HepG2 (cell line): ENCODE measurements around the gene SH2D2A.

ENCODE experiments used
- AHDC1 ChIP-seq: sonication (generic); formaldehyde crosslinking; IDR thresholded peaks from 2 replicates; pipeline ENCODE4 v1.5.1; 2020; ENCODE audit warnings: mild to moderate bottlenecking, missing genetic modification reagents, borderline replicate concordance
- HMGA1 ChIP-seq: sonication (generic); formaldehyde crosslinking; conservative IDR thresholded peaks from 2 replicates; pipeline ENCODE4 v1.4.0; 2020; ENCODE audit warnings: missing genetic modification reagents
- POLR2AphosphoS5 ChIP-seq: IDR thresholded peaks from 2 replicates; pipeline ENCODE4 v1.6.1; 2012; ENCODE audit warnings: low read depth, low read length
- SRSF4 ChIP-seq: fragments of 200-400 bp; formaldehyde crosslinking; IDR thresholded peaks from one replicate; pipeline ENCODE4 v1.6.1; 2018; ENCODE audit warnings: mild to moderate bottlenecking, low read depth, low read length, moderate library complexity; ENCODE audit not compliant: poor library complexity, severe bottlenecking
- ZNF253 ChIP-seq: sonication (generic); formaldehyde crosslinking; IDR thresholded peaks from 2 replicates; pipeline ENCODE4 v1.8.0; 2022; ENCODE audit warnings: mild to moderate bottlenecking, missing genetic modification reagents, borderline replicate concordance
- ZNF432 ChIP-seq: sonication (generic); formaldehyde crosslinking; IDR thresholded peaks from 2 replicates; pipeline ENCODE4 v1.5.0; 2020; ENCODE audit warnings: missing genetic modification reagents, mild to moderate bottlenecking, borderline replicate concordance

DNA sequence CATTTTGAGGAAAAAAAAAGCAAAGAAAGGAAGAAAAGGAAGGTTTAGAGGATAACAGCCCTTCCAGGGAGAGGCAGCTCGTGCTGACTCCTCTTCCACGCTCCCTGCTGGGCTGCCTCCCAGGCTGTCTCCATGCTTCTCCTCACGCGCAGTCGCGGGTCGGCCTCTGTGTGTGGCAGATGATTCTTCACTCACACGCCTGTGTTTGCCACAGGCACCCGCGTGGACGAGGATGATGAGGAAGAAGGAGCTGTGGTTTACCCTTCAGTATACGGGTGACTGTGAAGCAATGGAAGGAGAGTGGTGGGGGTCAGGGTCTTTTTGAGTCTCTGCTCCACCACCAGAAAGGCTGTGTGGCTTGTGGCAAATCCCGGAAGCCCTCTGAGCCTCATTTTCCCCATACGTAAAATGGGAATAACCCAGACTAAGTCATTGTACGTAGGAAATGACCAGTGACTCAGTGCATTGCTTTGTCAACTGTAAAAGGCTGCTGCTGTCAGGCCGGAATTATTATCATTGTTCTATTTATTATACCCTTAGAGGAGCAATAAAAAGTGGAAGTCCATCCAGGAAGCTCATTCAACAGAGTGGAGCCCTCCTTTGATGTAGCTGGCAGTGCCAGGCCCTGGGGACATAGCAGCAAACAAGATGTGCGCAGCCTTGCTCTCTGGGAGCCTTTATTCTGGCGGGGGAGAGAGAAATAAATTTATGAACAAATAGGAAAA is 11.9 kb upstream of the SH2D2A start:
- TF ChIP-seq ZNF253 = no peak
- TF ChIP-seq POLR2AphosphoS5 = no peak
- TF ChIP-seq SRSF4 = no peak
- TF ChIP-seq HMGA1 (CRISPR knock-in tag) = no peak
- no peak for TF ChIP-seq AHDC1 (CRISPR knock-in tag)
- TF ChIP-seq ZNF432 (CRISPR knock-in tag) = no peak
